ENCODE measurements around the gene NPLOC4. TPM values are rescaled to one million over a fixed set of nuclear protein-coding genes. Genes with fewer than 3 reads are reported as not detected.
"Not testable (repeated sequence)": the region's sequence is repeated elsewhere in the genome, so short reads cannot be mapped to it uniquely, and the experiment has no call there.

Gene NPLOC4
- polyA plus RNA-seq, 1 donor = 71.8 TPM

- DNase-seq = no peak
Observed at GRCh38 chr17:81589612-81590011, 47.3 kb downstream of the NPLOC4 start.

DNA sequence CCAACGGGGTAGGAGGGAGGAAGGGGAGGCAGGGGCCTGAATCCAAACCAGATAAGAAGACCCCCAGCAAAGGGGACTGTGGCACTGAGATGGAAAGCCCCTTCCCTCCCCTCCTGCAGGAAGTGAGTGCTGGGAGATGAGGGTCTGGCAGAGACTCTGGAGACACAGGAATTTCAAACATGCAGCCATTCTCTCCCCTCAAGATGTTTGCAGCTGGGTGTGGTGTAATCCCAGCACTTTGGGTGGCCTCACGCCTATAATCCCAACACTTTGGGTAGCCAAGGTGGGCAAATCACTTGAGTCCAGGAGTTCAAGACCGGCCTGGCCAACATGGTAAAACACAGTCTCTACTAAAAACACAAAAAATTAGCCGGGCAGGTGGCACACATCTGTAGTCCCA lies 50.8 kb downstream of the NPLOC4 start:
- no peak for DNase-seq

DNA sequence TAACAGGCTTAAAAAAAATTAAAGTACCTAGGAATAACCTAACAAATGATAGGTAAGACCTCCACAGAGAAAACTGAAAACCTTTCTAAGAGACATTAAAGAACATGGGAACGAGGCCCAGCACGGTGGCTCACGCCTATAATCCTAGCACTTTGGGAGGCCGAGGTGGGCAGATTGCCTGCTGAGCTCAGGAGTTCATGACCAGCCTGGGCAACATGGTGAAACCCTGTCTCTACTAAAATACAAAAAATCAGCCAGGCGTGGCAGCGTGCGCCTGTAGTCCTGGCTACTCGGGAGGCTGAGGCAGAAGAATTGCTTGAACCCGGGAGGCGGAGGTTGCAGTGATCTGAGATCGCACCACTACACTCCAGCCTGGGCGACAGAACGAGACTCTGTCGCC lies 52.1 kb downstream of the NPLOC4 start:
- DNase-seq = not testable (repeated sequence)

DNA sequence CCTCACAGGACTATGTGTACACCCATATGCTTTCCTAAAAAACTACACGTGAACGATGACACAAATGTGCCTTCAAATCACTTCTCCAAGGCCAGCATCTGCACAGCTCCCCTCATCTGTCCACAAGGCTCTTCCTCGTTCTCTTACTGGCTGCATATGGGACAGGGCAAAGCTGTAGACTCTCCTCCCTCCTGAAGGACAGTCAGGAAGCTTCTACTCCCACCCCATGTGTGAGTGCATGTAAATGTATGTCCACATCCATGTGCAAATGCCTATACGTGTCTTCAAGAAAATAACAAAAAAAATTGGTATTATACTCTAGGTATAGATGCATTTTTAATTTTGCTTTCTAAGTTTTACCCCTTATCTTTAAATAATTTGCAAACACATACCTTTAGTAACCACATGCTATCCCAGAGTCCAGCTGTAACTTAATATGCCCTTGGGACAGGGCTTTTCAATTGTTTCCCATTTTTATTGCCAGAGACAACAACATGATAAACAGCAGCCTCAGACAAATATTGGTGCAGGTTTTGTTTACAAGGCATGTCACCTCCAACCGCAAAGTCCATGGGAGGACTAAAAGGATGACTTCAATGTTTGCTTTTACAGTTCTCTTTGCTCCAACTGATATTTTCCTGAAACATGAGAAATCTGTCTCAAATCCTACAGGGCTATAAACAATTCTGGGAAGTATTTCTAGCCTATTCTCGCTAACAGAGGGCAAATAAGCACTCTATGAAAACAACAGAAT lies 53.1 kb downstream of the NPLOC4 start:
- peak; percentile 38 for DNase-seq

- no peak for DNase-seq
Observed at GRCh38 chr17:81582749-81583148, 54.2 kb downstream of the NPLOC4 start.

DNA sequence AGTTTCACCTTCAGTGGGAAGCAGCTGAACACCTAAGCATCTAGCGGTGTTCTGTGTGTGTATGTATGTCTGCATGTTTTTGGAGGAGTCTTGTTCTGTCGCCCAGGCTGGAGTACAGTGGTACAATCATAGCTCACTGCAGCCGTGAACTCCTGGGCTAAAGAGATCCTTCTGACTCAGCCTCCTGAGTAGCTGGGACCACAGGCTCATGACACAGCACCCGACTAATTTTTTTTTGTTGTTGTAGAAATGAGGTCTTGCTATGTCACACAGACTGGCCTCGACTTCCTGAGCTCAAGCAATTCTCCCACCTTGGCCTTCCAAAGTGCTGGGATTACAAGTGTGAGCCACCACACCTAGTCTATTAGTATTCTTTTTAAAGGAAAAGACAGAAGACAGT lies 54.6 kb downstream of the NPLOC4 start:
- no peak for DNase-seq

DNA sequence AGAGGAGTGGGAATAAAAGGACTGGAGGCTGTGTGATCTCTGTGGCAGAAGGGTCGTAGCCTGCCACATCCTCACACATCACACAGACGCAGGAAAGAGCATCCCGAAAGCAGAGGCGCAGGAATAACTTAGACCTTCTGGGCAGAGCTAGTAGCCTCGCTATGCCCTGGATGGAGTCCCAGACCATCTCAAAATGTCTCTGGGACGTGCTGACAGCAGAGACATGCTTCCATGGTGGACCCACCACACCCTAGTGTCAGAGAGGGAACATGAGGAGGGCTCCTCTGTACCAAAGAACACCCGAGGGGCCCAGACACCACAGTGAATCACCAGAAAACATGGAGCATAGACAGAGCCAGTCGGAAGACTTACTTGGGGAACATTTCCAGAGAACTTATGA lies 55.2 kb downstream of the NPLOC4 start:
- DNase-seq = no peak

DNA sequence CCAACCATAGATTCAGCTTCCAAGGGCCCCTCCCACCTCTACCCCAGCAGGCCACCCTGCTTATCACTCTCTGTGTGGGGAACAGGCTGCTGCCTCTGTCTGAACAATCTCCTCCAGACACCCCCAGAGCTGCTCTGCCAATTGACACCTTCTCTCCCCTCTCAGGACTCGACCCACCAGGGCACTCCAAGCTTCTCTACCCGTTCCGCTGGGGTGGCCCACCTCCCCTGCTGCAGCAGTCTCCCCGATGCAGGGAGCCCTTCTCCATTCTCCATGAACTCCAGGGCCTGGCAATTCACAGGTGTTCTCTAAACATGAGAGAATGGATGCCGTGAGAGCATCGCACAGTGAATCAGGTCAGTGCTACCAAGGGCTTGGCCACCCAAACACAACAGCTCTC lies 56.4 kb downstream of the NPLOC4 start:
- DNase-seq = no peak

DNA sequence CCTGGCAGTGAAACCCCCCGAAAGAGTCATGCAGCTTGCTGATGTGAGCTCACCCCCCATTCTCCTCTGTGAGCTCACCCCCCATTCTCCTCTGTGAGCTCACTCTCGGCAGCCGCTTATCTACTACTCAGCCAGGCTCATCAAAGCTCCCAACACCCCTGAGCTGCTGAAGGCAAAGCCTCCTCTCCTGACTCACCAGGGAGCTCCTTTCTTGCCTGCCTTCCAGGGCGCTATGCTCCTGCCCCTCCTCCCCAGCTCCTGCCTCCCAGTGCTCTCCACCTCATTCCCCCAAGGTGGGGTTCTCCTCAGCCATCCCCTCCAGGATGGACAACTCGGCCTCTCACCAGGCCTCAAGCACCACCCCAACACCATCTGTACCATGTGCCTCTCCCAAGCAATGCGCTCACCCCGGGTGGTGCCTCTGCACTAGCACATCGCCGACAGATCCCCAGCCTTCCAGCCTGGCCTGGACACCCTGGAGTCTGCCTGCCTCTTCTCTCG lies 57.0 kb downstream of the NPLOC4 start:
- no peak for DNase-seq

DNA sequence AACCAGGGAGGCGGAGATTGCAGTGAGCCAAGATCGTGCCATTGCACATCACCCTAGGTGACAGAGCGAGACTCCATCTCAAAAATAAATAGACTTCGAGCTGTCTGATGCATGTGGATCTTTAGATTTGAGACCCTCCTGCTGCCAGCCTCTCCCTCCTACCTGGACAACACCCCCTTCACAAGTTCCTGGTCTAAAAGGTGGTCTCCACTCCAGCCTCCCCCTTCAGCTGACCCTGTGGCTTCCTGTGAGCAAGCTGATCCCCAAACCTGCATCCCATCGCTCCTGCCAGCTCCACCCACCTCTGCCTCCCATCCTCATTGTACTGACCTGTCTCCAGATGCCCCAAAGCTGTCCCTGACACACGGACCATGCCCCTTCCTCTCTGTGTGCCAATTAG lies 57.6 kb downstream of the NPLOC4 start:
- no peak for DNase-seq

DNA sequence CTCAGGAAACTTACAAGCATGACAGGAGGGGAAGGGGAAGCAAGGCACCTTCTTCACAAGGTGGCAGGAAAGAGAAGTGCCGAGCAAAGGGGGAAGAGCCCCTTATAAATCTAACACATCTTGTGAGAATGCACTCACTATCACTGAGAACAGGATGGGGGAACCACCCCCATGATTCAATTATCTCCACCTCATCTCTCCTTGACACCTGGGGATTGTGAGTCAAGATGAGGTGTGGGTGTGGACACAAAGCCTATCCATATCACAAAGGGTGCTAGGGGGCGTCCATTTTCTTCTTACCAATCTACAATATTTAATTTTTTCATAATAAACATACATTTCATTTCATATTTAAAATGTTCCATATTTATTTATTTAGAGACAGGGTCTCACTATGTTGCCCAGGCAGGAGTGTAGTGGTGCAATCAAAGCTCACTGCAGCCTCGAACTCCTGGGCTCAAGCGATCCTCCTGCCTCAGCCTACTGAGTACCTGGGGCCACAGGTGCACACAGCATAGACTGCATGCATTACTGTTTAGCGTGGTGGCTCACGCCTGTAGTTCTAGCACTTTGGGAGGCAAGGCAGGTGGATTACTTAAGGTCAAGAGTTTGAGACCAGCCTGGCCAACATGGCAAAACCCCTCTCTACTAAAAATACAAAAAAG lies 58.2 kb downstream of the NPLOC4 start:
- no peak for DNase-seq

DNA sequence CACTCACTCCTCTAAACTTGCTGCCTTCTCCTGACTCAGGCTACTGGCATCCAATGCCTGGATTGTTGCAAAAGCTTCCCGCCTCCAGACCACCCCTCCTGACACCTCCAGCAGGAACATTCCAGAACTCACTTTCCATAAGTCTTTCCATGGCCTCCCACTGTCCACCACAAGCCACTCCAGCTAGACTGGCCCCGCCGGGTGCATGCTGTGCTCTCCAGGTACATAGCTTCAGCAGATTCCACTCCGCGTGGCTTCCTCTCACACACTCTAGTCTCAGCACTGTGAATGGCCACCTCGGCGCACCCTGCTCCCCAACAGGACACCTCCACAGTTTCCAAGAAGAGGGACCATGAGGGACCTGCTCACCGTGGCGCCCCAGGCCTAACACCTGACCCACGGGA lies 58.9 kb downstream of the NPLOC4 start:
- DNase-seq = no peak

GRCh38 chr17:81577278-81578000 lies 59.5 kb downstream of the NPLOC4 start:
- DNase-seq = no peak

DNA sequence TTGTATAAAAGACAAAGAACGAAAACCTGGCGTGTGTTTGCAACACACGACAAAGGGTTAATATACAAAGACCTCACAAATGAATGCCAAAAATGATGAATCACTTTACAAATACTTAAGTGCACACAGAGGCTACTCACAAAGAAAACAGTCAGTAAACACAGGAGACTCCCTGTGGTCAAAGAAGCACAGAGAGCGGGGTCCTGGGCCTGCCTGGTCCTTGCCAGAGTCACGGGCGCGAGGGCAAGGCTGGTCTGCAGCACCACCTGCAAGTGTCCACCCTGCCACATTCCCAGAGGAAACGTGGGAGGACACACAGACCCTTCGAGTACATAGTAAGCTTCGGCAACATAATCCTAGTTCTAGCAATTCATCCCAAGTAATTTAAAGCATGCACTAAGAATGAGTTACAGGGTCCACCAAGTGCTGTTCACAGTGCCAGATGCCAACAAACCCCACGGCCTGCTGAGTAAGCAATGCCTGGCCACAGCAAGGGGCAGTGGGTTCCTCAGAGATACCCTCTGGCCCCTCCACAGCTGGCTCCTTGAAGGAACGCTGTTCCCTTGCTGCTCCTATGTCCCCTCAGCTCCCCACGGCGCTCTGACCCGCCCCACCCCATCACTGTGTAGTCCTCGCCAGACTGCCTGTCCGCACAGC lies 60.2 kb downstream of the NPLOC4 start:
- DNase-seq = no peak

DNA sequence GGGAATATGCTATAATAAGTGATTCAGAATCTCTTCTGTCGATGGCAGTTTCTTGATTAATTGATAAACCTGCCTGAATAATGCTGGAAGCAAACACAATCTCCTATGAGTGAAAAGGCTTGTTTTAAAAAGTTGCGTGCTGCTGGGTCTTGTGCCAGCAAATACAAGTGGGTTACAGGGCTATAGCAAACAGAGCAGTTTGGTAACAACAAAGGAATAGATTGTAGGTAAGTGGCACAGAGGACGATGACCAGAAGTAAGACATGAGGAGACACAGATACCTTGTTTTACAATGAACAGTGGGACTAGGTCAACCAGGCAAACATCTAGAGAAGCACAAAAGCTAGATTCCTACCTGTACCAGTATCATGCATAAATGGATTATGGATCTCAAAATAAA lies 61.1 kb downstream of the NPLOC4 start:
- DNase-seq = no peak

DNA sequence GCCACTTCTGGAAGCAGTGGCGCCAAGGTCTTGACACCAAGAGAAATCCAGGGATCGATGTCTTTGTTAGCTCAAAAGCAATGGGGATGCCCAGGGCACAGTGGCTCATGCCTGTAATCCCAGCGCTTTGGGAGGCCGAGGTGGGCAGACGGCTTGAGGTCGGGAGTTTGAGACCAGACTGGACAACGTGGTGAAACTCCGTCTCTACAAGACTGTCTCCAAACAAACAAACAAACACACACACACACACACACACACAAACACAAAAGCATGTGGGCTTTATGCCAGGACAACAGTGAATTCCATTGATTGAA lies 62.3 kb downstream of the NPLOC4 start:
- no peak for DNase-seq

GRCh38 chr17:81573794-81574642 lies 62.9 kb downstream of the NPLOC4 start:
- no peak for DNase-seq

GRCh38 chr17:81572563-81573168 lies 64.2 kb downstream of the NPLOC4 start:
- DNase-seq = no peak

GRCh38 chr17:81570964-81571363 lies 65.9 kb downstream of the NPLOC4 start:
- no peak for DNase-seq

- no peak for DNase-seq
Observed at GRCh38 chr17:81569986-81570514, 66.9 kb downstream of the NPLOC4 start.

DNA sequence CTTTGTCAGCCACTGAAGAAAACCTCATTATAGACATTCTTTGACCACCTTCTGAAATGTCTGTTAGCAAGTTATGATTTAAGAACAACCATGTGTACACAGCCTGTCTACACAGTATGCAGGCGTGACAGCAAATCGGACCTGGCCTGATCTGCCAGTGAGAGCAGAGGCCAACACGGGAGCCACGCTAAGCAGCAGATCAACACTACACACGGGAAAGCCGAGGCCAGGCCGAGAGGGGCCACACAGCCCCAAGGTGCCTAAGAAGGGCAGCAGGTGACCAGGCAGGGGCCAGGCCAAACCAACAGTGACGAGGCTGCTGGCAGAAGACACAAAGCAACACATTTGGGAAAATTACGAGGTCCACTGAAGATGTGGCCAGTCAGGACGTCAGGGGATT lies 68.5 kb downstream of the NPLOC4 start:
- no peak for DNase-seq
